H9 (cell line): ENCODE data around the gene RNF175. TPM values are rescaled to one million over a fixed set of nuclear protein-coding genes. Genes with fewer than 3 reads are reported as not detected.

Source experiments
- DNase-seq: peaks from one replicate; pipeline ENCODE4 v3.0.0-alpha.2; 2017
- H2AFZ ChIP-seq: one replicate; pipeline ENCODE4 v1.6.1; 2013; ENCODE audit warnings: mild to moderate bottlenecking, low read length, control low read depth, moderate library complexity
- H2AK5ac ChIP-seq: 2 replicates; pipeline ENCODE4 v1.6.1; 2013; ENCODE audit warnings: low read length, control low read depth, mixed read lengths; ENCODE audit not compliant: insufficient read length
- H2BK120ac ChIP-seq: one replicate; pipeline ENCODE4 v1.6.1; 2013; ENCODE audit warnings: low read depth, mild to moderate bottlenecking, low read length, control low read depth, inconsistent platforms; ENCODE audit not compliant: poor library complexity, severe bottlenecking
- H2BK12ac ChIP-seq: 2 replicates; pipeline ENCODE4 v1.6.1; 2013; ENCODE audit warnings: low read length, control low read depth, mixed read lengths, low read depth; ENCODE audit not compliant: insufficient read length
- H2BK15ac ChIP-seq: 2 replicates; pipeline ENCODE4 v1.6.1; 2013; ENCODE audit warnings: low read depth, low read length, control low read depth
- H2BK20ac ChIP-seq: one replicate; pipeline ENCODE4 v1.6.1; 2013; ENCODE audit warnings: low read depth, mild to moderate bottlenecking, low read length, control low read depth, inconsistent platforms; ENCODE audit not compliant: poor library complexity, severe bottlenecking
- H2BK5ac ChIP-seq: 2 replicates; pipeline ENCODE4 v1.6.1; 2013; ENCODE audit warnings: low read length, control low read depth, mixed read lengths; ENCODE audit not compliant: insufficient read length
- H3K14ac ChIP-seq: 2 replicates; pipeline ENCODE4 v1.6.1; 2013; ENCODE audit warnings: low read length, control low read depth; ENCODE audit not compliant: insufficient read depth
- H3K18ac ChIP-seq: 2 replicates; pipeline ENCODE4 v1.6.1; 2013; ENCODE audit warnings: low read depth, mild to moderate bottlenecking, mixed read lengths, low read length, control low read depth; ENCODE audit not compliant: insufficient read length
- H3K23ac ChIP-seq: 2 replicates; pipeline ENCODE4 v1.6.1; 2013; ENCODE audit warnings: low read length, control low read depth, mixed read lengths, low read depth; ENCODE audit not compliant: insufficient read length
- H3K23me2 ChIP-seq: 2 replicates; pipeline ENCODE4 v1.6.1; 2013; ENCODE audit warnings: low read depth, mild to moderate bottlenecking, mixed read lengths, low read length, control low read depth; ENCODE audit not compliant: insufficient read length, poor library complexity, severe bottlenecking
- H3K27ac ChIP-seq: 2 replicates; pipeline ENCODE4 v1.5.1; 2013; ENCODE audit warnings: low read length, control low read depth, mixed read lengths, low read depth; ENCODE audit not compliant: insufficient read length
- H3K27me3 ChIP-seq: 2 replicates; pipeline ENCODE4 v1.6.1; 2013; ENCODE audit warnings: low read length, control low read depth, inconsistent platforms; ENCODE audit not compliant: insufficient read depth
- H3K4ac ChIP-seq: 2 replicates; pipeline ENCODE4 v1.6.1; 2013; ENCODE audit warnings: low read depth, mild to moderate bottlenecking, control low read depth, inconsistent platforms, low read length, moderate library complexity
- H3K4me1 ChIP-seq: 2 replicates; pipeline ENCODE4 v1.6.1; 2013; ENCODE audit warnings: low read length, control low read depth, inconsistent platforms; ENCODE audit not compliant: insufficient read depth
- H3K4me2 ChIP-seq: 2 replicates; pipeline ENCODE4 v1.6.1; 2013; ENCODE audit warnings: low read length, control low read depth, mixed read lengths; ENCODE audit not compliant: insufficient read length, insufficient read depth
- H3K56ac ChIP-seq: 2 replicates; pipeline ENCODE4 v1.6.1; 2013; ENCODE audit warnings: low read depth, mild to moderate bottlenecking, mixed read lengths, low read length, control low read depth; ENCODE audit not compliant: insufficient read length
- H3K79me1 ChIP-seq: 2 replicates; pipeline ENCODE4 v1.6.1; 2013; ENCODE audit warnings: low read depth, mild to moderate bottlenecking, moderate library complexity, low read length, control low read depth, inconsistent platforms; ENCODE audit not compliant: insufficient read depth, poor library complexity, severe bottlenecking
- H3K79me2 ChIP-seq: 2 replicates; pipeline ENCODE4 v1.6.1; 2013; ENCODE audit warnings: low read length, control low read depth, inconsistent platforms; ENCODE audit not compliant: insufficient read depth
- H3K9ac ChIP-seq: 2 replicates; pipeline ENCODE4 v1.6.1; 2013; ENCODE audit warnings: low read length, control low read depth, mixed read lengths; ENCODE audit not compliant: insufficient read length; ENCODE audit errors: extremely low read depth
- H3K9me3 ChIP-seq: one replicate; pipeline ENCODE4 v1.6.1; 2013; ENCODE audit warnings: low read depth, low read length, inconsistent platforms; ENCODE audit not compliant: control insufficient read depth
- H3T11ph ChIP-seq: one replicate; pipeline ENCODE4 v1.6.1; 2013; ENCODE audit warnings: mild to moderate bottlenecking, low read length, control low read depth, inconsistent platforms
- H4K20me1 ChIP-seq: one replicate; pipeline ENCODE4 v1.6.1; 2013; ENCODE audit not compliant: control insufficient read depth, insufficient read length, insufficient read depth
- H4K5ac ChIP-seq: 2 replicates; pipeline ENCODE4 v1.6.1; 2013; ENCODE audit warnings: low read depth, mild to moderate bottlenecking, mixed read lengths, low read length, control low read depth; ENCODE audit not compliant: insufficient read length
- H4K8ac ChIP-seq: replicated peaks from 2 replicates; pipeline ENCODE4 v1.6.1; 2013; ENCODE audit warnings: low read length, control low read depth, mixed read lengths, low read depth; ENCODE audit not compliant: insufficient read length
- H4K91ac ChIP-seq: 2 replicates; pipeline ENCODE4 v1.6.1; 2013; ENCODE audit warnings: low read depth, mild to moderate bottlenecking, moderate library complexity, mixed read lengths, low read length, control low read depth; ENCODE audit not compliant: insufficient read length
- H3K27ac Mint-ChIP-seq, 3 experiments: 2 replicates in 2 of 3; 3 replicates in 1 of 3; pipeline ENCODE4 v1.8.0; 2020 to 2021; ENCODE audit warnings: mixed read lengths in 3 of 3, mild to moderate bottlenecking in 1 of 3, moderate library complexity in 1 of 3
- H3K27me3 Mint-ChIP-seq: 2 replicates; pipeline ENCODE4 v1.8.0; 2021; ENCODE audit warnings: low read depth, mild to moderate bottlenecking, moderate library complexity, mixed read lengths
- H3K36me3 Mint-ChIP-seq, 3 experiments: 2 replicates in 2 of 3; 3 replicates in 1 of 3; pipeline ENCODE4 v1.8.0; 2020 to 2021; ENCODE audit warnings: low read depth in 3 of 3, mixed read lengths in 3 of 3; ENCODE audit not compliant: insufficient read depth in 1 of 3
- H3K4me1 Mint-ChIP-seq, 2 experiments: 2 replicates each; pipeline ENCODE4 v1.8.0; 2020; ENCODE audit warnings: mixed read lengths in 2 of 2
- H3K4me3 Mint-ChIP-seq, 2 experiments: 2 replicates in 1 of 2; 3 replicates in 1 of 2; pipeline ENCODE4 v1.8.0; 2020 to 2021; ENCODE audit warnings: mild to moderate bottlenecking in 2 of 2, mixed read lengths in 2 of 2, moderate library complexity in 1 of 2
- H3K9me3 Mint-ChIP-seq, 2 experiments: 2 replicates in 1 of 2; 3 replicates in 1 of 2; pipeline ENCODE4 v1.8.0; 2020; ENCODE audit warnings: mild to moderate bottlenecking in 2 of 2, mixed read lengths in 2 of 2, moderate library complexity in 1 of 2
- CTCF ChIP-seq: fragments of 200-600 bp; sonication (generic); conservative IDR thresholded peaks from 3 replicates; pipeline ENCODE4 v1.8.0; 2021; ENCODE audit warnings: antibody characterized with exemption, mild to moderate bottlenecking
- WGBS: extraction: QIAGEN DNeasy Blood & Tissue Kit; methylation state at CpG from one replicate; pipeline ENCODE4 v1.1.7; 2013; ENCODE audit warnings: missing lambda C conversion rate, low lambda C conversion rate, mixed read lengths; ENCODE audit not compliant: insufficient read length; ENCODE audit errors: extremely low coverage; 5-methylcytosine and 5-hydroxymethylcytosine counted together
- total RNA-seq: library from RNA; stranded (reverse); gene quantifications from 2 replicates; pipeline ENCODE4 v1.2.1, GENCODE V29; 2021

Gene RNF175
- total RNA-seq, 1 experiment from 2014 or later: 4.3 TPM

GRCh38 chr4:153776601-153777000 lies 16.8 kb upstream of the RNF175 start:
- H3K14ac ChIP-seq: no peak overlapping the region
- DNase-seq: no peak
- H2BK12ac ChIP-seq: no peak overlapping the region
- H3K4me1 ChIP-seq: no peaks in the 10 kb centered on the region
- H3K79me1 ChIP-seq: no peaks in the 10 kb centered on the region
- H3K9me3 ChIP-seq: no peaks in the 10 kb centered on the region
- H4K5ac ChIP-seq: no peak overlapping the region
- H2BK15ac ChIP-seq: no peak overlapping the region
- no peak overlapping the region for H4K91ac ChIP-seq
- H3K4me2 ChIP-seq: no peak overlapping the region
- peaks cover 16 to 25% (median 20%) of the 10 kb centered on the region in 3 experiments for H3K36me3 Mint-ChIP-seq
- no peaks in the 10 kb centered on the region for H4K20me1 ChIP-seq
- no peak overlapping the region for H3K4me3 Mint-ChIP-seq
- no peak overlapping the region for H3K23ac ChIP-seq
- no CpG with 5 or more reads among the region's 3 CpGs for WGBS
- H3K18ac ChIP-seq: no peak overlapping the region
- no peak overlapping the region for H3K27ac ChIP-seq
- H2BK20ac ChIP-seq: no peak overlapping the region
- H2AK5ac ChIP-seq: no peak overlapping the region
- H3K4me1 Mint-ChIP-seq: peaks cover 11 to 17% of the 10 kb centered on the region in 2 experiments
- H3K9ac ChIP-seq: no peak overlapping the region
- no peak overlapping the region for H2BK5ac ChIP-seq
- H3K9me3 Mint-ChIP-seq: peaks cover 8 to 10% of the 10 kb centered on the region in 2 experiments; a peak in 4 of 5 replicates
- no peak overlapping the region for H3K4ac ChIP-seq
- H3T11ph ChIP-seq: no peak overlapping the region
- no peak overlapping the region for H2AFZ ChIP-seq
- no peak overlapping the region for H3K56ac ChIP-seq
- no peaks in the 10 kb centered on the region for H3K23me2 ChIP-seq
- H3K27me3 ChIP-seq: no peaks in the 10 kb centered on the region
- no peak; the same call in 2 of the 3 replicates for TF ChIP-seq CTCF
- H4K8ac ChIP-seq: no peak overlapping the region
- H3K79me2 ChIP-seq: no peaks in the 10 kb centered on the region
- H3K27me3 Mint-ChIP-seq: no peaks in the 10 kb centered on the region
- H3K27ac Mint-ChIP-seq: no peak overlapping the region
- H2BK120ac ChIP-seq: no peak overlapping the region
